GM19395 (cell line): ENCODE measurements around the gene RTP3.
A peak's percentile ranks its signal among the peaks of the same experiment; 100 is the strongest.

Experiments
- ATAC-seq: cut with Tn5 transposase; IDR thresholded peaks from one replicate; pipeline ENCODE4 v1.9.1; 2021; ENCODE audit warnings: mild to moderate bottlenecking, moderate library complexity; ENCODE audit not compliant: unreplicated experiment

Gene RTP3

DNA sequence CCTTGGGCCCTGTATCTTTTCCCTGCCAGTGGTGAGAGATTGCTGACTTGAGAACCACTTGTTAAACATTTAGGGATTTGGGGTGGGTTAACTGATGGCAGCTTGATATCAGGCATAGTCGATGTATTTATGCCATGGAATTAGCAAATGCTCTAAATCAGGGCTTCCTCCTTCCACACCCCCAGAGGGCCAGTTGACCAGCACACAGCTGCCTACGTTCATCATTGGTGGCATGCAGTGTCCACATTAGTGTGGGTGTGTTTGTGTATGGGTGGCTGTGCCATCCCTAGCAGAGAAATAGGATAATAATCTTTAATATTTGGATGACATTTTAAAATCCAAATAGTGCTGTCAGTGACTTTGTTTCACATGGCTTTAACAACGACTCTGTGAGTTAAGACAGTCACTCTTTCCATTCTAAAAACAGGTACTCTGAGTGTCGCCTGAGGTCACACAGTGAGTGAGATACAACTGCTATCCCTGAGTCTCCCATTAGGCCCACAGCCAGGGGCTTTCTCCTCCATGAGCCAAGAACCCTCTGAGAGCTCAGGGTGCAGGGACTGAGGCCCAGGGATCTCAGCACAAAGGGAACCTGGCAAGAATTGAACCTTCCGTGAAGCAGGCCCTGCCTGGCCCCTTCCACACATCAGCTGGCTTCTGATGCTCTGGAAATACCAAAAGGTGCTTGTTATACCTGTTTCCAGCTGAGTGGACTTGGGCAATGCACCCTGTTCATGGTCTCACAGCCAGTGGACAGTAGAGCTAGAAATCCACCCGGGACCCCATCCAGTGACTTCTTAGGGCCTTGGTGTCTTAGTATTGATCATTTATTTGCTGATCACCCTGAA, 28.8 kb upstream of the RTP3 start:
- ATAC-seq, result no peak

DNA sequence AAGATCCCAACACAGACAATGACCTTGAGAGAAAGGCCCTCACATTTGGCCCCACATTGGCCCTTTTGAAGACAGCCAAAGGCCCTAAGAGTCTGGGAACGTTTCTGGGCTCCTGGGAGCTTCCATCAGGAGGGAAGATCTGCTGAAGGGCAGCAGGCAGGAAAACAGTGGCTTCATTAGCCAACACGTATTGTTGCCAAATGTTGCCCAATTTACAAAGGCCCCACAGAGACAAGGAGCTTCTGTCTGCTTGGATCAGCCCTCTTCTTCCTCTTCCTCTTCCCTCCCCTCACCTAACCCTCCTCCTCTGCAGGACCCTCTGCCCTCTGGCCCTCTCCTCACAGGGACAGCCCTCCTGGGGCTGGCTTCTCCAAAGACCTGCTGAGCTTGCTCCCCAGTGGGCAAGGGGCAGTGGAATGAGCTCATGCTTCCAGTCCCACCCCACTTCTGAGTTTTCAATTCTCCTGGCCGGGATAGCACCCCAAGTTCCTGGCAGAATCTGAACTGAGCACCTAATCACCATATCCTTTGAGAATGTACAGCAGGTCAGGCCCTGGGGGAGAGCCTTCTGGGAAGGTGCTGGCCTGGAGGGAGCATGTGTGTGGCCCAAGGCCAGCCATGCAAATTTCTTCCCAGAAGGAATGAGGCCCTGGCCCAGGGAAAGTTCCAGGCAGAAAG, 28.0 kb upstream of the RTP3 start:
- no peak for ATAC-seq

DNA sequence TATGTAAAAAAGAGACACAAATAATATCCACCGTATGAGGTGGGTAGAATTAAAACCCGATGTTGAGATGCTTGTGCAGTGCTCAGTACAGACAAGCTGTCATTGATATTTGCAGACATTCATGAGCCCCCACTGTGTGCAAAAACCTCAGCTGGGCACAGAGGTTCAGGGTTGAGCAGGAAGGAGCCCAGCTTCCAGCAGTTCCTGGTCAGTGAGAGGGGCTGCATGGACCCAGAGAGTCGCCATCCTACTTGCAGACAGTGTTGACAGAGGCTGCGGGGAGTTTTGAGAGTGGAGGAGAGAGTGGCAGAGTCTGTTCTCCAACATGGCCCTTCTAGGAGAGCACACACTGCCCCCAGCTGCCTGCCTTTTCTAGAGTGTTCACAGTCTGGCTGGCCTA, 26.9 kb upstream of the RTP3 start:
- ATAC-seq, result no peak

DNA sequence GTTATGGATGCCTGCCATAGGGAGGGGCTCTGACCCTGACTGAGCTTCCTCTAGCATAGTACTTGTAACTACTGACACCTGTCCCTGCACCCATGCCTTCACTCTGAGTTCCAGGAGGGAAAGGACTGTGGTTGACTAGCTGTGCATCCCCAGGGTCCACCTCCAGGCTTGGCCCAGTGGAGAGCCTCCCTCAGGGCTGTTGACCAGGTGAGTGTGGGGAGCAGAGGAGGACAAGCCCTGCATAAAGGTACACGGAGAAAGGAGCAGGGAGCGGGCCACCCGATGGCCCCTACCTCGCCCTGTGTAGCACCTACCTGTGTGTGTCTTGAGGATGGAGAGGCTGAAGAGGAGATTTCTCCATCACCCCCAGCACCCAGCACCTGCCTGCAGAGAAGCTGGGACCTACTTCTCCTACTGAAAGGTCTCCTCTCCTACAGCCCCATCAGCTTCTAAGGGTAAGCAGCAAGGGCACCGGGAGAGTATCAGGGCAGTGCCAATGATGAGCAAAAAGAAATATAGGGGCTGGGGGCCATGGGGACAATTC, 26.3 kb upstream of the RTP3 start:
- no peak for ATAC-seq

DNA sequence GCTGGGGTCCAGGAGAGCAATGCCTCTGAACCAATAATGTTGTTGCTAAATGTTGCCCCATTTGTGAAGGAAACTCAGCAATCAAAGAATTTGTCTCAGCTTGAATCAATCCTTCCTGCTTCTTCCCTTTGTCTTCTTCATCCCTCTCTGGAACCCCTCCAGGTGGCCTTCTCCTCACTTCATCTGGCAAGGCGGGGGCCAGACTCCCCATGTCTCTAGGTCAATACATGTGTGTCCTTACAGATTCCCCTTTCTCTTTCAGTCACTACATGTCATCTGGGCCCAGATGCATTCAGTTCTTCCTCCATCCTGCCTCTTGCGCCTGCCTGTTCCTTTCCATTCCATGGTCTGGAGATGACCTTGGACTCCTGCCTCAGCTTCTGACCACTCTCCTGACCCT, 25.0 kb upstream of the RTP3 start:
- no peak for ATAC-seq

DNA sequence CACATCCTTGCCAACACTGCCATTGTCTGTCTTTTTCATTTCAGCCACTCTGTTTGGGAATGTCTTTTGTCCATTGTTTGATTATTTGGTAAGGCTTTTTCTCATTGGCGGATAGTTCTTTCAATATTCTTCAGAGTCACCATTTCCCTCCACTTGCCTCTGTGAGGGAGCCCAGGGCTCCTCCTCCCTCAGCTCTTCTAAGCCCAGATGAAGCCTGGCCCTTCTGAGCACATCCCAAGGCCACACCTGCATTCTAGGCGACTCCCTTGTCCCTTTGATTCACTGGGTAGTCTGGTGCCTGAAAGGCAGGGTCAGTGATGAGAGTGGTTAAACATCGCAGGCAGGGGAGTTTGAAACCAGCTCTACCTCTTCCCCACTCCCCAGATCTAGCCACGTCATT, 20.6 kb upstream of the RTP3 start:
- ATAC-seq, result no peak

DNA sequence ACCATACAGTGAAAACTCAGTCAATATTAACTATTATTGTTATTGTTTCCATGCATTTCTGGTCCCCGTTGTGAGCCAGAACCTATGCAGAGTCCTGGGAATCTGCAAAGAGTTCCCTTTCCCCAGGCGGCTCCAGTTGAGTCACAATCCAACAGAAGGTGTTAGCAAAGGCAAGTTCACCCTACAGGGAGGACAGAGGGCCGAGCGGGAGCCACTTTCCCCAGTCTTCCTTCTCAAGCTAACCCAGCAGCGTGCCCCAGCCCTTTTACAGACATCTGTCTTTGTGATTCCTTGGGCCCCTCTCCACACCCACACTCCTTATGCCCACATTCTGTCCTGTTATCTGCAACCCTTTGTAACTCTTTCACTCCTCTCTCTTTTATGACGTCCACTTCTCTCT, 20.0 kb upstream of the RTP3 start:
- no peak for ATAC-seq

DNA sequence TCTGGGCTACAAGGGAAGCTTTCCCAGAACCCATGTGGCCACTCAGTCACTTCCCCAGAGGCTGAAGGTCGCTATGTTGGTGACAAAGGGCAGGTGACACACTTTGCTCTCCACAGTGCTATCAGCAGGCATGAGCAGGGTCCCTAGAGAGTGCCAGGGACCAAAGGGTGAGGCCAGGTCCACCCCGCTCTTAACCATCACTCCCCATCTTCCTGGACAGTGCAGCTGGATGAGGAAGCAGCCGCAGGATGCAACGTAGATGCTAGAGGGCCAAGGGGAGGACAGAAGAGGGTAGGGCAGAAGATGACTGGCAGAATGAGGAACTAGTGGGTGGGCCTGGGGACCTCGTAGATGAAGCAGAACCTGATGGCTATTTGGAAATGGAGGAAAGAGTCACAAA, 19.4 kb upstream of the RTP3 start:
- no peak for ATAC-seq

DNA sequence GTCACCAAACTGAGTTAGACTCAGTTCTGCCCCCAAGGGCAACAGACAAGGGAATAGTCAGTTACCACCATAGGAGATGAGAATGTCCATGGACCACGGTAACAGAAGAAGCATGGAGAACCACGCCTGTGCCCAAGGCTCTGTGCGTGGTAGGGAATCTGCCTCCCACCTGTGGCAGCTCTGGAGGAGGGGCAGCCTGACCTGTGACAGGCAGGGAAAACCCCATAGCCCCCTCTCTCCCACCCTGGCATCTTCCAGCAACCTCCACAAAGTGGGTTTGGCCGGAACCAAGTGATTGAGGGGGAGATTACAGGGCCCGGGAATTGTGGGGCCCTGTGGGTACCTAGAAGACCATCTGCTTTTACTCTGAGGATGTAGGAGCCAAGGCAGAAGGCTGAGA, 18.8 kb upstream of the RTP3 start:
- no peak for ATAC-seq

DNA sequence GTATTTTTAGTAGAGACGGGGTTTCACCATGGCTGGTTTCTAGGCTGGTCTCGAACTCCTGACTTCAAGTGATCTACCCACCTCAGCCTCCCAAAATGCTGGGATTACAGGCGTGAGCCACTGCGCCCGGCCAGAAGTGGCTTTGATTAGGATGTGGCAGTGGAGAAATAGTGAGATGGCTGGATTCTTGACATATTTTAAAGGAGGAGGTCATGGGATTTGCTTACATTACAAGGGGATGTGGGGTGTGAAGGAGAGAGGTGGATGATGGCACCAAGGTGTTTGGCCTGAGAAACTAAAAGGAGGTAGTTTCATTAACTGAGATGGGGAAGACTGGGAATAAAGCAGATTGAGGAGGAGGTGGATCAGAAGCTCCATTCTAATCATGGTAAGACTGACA, 18.1 kb upstream of the RTP3 start:
- no peak for ATAC-seq

DNA sequence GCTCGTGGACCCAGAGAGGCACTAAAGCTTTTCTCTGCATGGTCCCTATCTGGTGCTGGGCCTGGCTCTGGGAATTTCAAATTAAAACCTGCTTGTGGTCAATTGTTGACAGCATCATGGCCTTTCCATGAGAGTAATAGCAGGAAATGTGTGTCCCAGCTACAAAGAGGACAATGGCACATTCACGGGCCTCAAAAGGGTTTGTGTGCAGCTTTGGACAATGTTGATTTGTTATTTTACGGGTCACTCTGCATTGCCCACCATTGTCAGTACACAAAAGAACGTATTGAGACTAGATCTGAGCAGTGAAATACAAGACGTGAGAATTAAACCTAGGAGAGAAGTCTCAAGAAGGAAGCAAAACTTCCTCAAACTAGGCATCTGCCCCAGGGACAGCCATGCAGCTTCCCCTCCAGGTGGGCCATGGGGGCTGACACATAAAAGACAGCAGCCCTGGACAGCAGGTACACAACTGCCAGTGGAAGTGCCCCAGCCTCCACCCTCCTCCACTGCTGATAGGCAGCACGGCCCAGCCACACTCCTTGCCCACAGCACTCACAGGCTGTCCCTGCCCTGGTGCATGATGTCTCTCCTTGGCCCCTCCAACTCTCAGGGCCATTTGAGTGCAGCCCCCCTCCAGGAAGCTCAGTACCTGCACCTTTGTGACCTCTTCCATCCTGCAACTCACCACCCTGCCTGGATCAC, 17.1 kb upstream of the RTP3 start:
- ATAC-seq, result no peak

DNA sequence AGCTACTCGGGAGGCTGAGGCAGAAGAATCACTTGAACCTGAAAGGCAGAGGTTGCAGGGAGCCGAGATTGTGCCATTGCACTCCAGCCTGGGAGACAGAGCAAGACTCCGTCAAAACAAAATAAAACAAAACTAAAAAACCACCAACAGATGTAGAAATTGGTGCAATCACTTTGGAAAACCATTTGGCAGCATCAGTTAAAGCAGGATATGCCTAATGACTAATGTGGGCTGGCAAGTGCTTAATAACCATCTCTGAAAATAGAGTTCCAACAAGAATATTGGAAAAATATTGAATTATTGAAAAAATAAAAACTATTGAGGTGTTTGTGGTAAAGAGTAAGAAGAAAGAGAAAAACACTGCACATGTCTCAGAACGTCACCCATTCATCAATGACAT, 16.1 kb upstream of the RTP3 start:
- ATAC-seq, result no peak

DNA sequence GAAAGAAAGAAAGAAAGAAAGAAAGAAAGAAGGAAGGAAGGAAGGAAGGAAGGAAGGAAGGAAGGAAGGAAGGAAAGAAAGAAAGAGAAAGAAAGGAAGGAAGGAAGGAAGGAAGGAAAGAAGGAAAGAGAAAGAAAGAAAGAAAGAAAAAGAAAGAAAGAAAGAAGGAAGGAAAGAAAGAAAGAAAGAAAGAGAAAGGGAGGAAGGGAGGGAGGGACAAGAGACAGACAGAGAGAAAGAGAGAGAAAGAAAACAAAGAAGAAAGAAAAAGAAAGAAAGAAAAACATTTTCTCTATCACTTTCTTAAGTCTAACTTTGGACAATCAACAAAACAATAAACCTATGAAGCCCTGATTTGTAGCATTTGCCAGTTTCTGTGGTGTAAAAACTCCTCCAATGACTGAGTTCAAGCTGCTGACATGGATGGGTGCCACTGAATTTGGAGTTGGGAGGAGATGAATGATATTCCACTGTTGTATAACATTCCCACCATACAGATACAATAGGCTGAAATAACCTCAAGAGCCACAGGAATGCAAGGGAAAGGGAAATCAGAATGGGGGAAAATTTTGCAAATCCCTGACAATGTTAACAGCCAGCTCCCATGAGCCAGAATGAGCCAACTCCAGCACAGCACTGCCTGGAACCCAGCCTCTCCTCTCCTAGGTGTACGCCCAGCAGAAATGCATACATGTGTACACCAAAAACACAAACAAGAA, 15.0 kb upstream of the RTP3 start:
- no peak for ATAC-seq

DNA sequence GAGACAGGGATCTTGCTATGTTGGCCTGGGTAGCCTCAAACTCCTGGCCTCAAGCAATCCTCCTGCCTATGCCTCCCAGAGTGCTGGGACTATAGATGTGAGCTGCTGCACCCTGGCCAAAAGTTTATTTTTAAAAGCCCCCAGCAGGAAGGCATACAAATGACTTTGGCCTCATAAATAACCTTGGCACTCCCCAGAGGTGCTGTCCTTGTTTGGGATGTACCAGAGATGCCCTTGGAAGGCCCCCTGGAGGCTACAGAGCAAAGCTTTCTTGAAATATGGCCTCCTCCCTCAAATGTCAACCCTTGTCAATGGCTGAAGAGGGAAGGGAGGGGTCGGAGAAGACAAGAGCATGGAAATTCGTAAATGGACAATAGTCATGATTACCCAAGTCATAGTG, 14.0 kb upstream of the RTP3 start:
- no peak for ATAC-seq

DNA sequence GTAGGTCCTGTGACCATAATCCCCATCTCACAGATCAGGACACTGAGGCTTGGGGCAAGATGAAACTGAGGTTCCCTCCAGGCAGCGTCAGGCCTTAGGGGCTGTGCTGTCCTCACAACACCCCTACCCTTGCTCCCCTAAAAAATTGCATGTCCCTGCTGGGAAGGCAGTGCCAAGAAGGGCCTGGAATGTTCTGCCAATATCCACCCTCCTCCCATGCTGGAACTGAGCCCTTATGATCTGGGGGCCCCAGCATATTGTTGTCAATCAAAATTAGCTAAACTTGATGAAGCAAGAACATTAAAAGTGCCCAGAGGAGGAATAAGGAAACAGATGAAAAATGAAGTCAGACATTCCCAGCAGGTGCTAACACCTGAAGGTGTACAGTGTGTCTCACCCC, 13.4 kb upstream of the RTP3 start:
- no peak for ATAC-seq

DNA sequence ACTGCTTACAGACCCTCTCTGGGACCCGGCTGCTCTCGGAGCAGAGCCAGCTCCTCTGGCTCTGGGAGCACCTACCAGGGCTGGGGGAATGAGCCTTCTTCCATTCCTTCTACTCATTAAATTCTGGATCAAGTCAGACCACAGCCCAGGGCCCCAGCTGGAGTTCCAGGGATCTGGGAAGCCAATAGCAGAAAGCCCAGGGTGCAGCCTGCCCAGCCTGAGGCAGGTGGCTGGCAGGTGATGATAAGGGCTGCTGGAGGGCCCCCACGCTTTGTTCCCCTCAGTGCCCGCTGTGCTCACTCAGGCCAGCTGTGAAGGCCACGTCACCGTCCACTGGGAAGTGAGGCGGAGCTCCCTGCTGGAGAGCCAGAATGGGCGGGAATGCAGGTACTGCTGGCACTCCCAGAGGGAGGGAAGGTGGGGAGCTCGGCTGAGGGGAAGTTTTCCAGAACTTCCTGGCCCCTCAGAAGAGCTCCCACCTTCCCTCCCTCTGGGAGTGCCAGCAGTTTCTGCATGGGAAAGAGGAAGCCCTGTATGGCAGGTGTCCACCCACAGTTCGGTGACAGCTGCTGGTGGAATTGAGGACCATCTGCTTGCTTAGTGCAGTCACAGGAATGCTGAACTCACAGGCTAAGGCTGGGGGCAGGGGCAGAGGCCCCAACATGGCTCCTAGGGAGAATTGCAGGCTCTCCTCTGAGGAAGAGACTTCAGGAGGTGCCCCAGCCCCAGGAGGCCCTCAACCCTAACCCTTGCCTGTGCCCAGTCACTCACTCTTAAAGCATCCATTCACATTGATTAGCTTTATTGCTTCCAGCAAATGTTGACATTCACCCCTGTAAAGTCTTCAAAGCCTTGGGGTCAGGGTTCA, 12.6 kb upstream of the RTP3 start:
- ATAC-seq, result no peak

DNA sequence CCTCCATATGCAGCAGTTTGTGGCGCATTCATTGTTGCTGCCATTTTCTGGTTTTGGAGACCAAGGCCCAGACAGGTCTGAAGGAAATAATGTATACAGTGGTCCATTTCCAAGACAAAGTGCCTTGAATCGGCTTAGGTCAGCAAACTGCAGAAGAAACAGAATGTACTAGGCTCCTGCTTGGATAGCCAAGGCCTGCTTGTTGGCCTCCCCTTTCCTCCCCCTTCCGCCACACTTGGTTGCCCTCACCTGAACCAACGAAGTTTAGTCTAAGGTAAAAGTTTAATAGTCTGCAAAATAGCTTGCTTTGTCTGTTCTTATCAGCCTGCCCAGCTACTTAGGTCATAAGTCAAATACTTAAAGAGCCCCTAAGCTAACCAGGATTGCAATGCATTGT, 12.0 kb upstream of the RTP3 start:
- no peak for ATAC-seq

DNA sequence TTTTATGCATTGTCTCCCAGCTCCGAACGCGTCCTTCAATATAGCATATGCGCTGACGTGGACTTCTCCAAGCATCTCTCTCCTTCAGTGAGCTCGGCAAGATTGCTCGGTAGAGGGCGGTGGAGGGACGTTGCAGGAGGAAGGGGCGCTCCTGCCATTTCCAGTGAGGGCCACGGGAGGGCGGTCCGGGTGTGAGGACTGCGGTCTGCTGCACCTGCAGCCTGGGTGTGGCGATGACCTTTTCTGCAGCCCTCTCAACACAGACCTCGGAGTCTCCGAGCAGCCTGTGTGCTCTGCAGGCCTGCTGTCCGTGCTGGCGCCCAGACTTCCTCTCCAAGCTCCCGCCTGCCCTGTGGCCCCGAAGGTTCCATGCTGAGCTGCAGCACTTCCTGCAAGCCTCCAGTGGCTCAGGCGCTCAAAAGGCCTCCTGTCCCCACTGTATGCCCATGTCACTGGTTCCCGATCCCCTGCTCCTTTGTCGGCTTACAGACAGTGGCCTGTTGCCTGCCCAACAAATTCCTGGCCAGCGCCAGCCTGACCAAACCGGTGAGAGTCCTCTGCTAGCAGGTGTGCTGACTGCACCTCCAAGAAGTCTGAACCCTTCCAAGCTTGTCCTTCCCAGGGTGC, 8.9 kb upstream of the RTP3 start:
- peak; percentile 96 for ATAC-seq

DNA sequence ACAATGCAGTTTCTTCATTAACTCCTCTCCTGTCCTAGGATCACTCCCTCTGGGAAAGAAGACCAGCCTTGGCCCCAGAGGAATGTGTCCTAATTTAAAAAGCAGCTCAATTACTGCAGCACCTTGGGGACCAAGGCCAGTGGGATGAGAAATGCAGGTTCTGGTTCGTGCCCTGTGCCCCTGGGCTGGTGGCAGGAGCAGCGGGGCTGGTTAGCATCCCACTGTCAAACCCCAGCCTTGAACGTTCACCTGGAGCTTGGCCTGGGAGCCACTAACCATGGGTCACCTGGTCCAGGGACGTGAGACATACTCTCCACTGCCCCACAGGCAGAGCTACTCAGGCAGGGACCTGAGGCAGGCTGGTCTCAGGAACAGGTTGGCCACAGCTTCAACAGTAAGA, 8.4 kb upstream of the RTP3 start:
- no peak for ATAC-seq

DNA sequence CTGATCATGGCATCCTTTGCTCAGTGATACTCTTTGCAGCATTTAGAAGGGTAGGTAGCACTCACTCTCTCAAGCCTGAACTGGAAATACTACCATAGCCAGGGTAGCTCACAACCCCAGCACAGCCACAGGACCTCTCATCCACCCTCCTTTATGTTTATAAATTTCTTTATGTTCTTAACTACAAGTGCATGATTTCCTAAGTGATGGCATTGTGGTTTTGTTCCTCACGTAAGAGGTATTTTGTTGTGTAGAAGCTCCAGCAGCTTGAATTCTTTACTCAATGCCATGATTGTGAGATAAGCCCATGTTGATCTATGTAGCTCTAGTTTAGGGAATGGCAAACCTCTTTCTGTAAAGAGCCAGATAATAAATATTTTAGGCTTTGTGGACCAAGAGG, 7.9 kb upstream of the RTP3 start:
- no peak for ATAC-seq
